K562 (cell line): ENCODE results near the gene DOK3. TPM values are rescaled to one million over a fixed set of nuclear protein-coding genes. Genes with fewer than 3 reads are reported as not detected.

Experiments
- ATF7 ChIP-seq: fragments of 450-650 bp; IDR thresholded peaks from 2 replicates; pipeline ENCODE4 v1.7.1; 2014; ENCODE audit warnings: mild to moderate bottlenecking, moderate library complexity
- CXXC5 ChIP-seq: fragments of 250-450 bp; sonication (Bioruptor Pico); IDR thresholded peaks from 2 replicates; pipeline ENCODE4 v1.8.0; 2022; ENCODE audit warnings: inconsistent platforms, mild to moderate bottlenecking, moderate library complexity
- HDAC1 ChIP-seq, 2 experiments: fragments of 450-650 bp; IDR thresholded peaks; 2 replicates each; pipeline ENCODE4 v1.6.1; 2016 to 2017; ENCODE audit warnings: inconsistent platforms in 1 of 2, mild to moderate bottlenecking in 1 of 2, moderate library complexity in 1 of 2
- HDGF ChIP-seq: fragments of 450-650 bp; IDR thresholded peaks from 2 replicates; pipeline ENCODE4 v1.6.1; 2016
- KHSRP ChIP-seq: fragments of 450-650 bp; IDR thresholded peaks from 2 replicates; pipeline ENCODE4 v1.6.1; 2017
- MCM7 ChIP-seq, 2 experiments: fragments of 450-650 bp; IDR thresholded peaks; 2 replicates each; pipeline ENCODE4 v1.6.1; 2016 to 2018
- MGA ChIP-seq: fragments of 450-650 bp; IDR thresholded peaks from 2 replicates; pipeline ENCODE4 v1.6.1; 2016; ENCODE audit warnings: mild to moderate bottlenecking, moderate library complexity
- NR0B1 ChIP-seq: fragments of 450-650 bp; IDR thresholded peaks from one replicate; pipeline ENCODE4 v1.6.1; 2018; ENCODE audit warnings: mild to moderate bottlenecking, moderate library complexity; ENCODE audit not compliant: partially characterized antibody
- POLR2H ChIP-seq: IDR thresholded peaks from 2 replicates; pipeline ENCODE4 v1.6.1; 2016; ENCODE audit warnings: missing genetic modification characterization, low read depth, mild to moderate bottlenecking, control low read depth, missing compliant biosample characterization, moderate library complexity
- THAP7 ChIP-seq: fragments of 250-450 bp; sonication (Bioruptor Pico); IDR thresholded peaks from 2 replicates; pipeline ENCODE4 v1.5.0; 2021
- XRCC3 ChIP-seq: fragments of 450-650 bp; IDR thresholded peaks from 2 replicates; pipeline ENCODE4 v1.6.1; 2017; ENCODE audit warnings: mild to moderate bottlenecking, moderate library complexity
- ZBTB2 ChIP-seq: fragments of 450-650 bp; IDR thresholded peaks from 2 replicates; pipeline ENCODE4 v1.6.1; 2016; ENCODE audit warnings: antibody characterized with exemption
- ZNF239 ChIP-seq: fragments of 250-450 bp; sonication (Bioruptor Pico); IDR thresholded peaks from 2 replicates; pipeline ENCODE4 v1.4.0; 2020; ENCODE audit warnings: mild to moderate bottlenecking
- ZNF324 ChIP-seq: fragments of 250-450 bp; sonication (Bioruptor Pico); IDR thresholded peaks from 2 replicates; pipeline ENCODE4 v1.4.0; 2020; ENCODE audit warnings: mild to moderate bottlenecking
- ZNF431 ChIP-seq: sonication (generic); formaldehyde crosslinking; IDR thresholded peaks from 2 replicates; pipeline ENCODE4 v1.8.0; 2022; ENCODE audit warnings: mild to moderate bottlenecking, missing genetic modification reagents
- ZNF778 ChIP-seq: fragments of 450-650 bp; formaldehyde crosslinking; IDR thresholded peaks from 2 replicates; pipeline ENCODE4 v1.4.0; 2020; ENCODE audit warnings: mild to moderate bottlenecking, moderate library complexity
- polyA plus RNA-seq, 8 experiments: library from polyadenylated mRNA; depleted of rRNA in 4 of 8; stranded (reverse) in 5 of 8; unstranded in 3 of 8; fragments of >200 nt; fragmentation: Nextera tagmentation in 2 of 8; fragmentation: Illumina TruSeq in 1 of 8; extraction: Ambion mirVana in 2 of 8; extraction: Trizol in 1 of 8; gene quantifications; 2 replicates each; pipeline versions ENCODE4 v1.2.1 to v1.2.3, GENCODE V29; 2011 to 2014; ENCODE audit warnings: inconsistent platforms in 1 of 8, missing spikeins in 1 of 8
- total RNA-seq, 7 experiments: library from RNA; depleted of rRNA in 6 of 7; stranded (reverse); fragments of >200 nt in 6 of 7; fragmentation: Illumina TruSeq in 2 of 7; extraction: Trizol in 2 of 7; gene quantifications; 2 replicates each; pipeline versions ENCODE4 v1.2.1 to v1.2.3, GENCODE V29; 2011 to 2021; ENCODE audit warnings: low replicate concordance in 1 of 7

Gene DOK3
- total and polyA plus RNA-seq, 9 of the 15 experiments (the other 6 are each of a cell fraction or from before 2014, with no cell fraction given), result 1.3 to 23.0 (median 8.0) TPM

GRCh38 chr5:177474002-177474476, 35.6 kb downstream of the DOK3 start (continued):
- TF ChIP-seq HDAC1 (IDR thresholded peaks at IDR 0.05), result peak in 1 of 2 experiments; percentile 49; a peak in 1 of 4 replicates
- TF ChIP-seq ZNF431 (CRISPR knock-in tag), result no peak
- TF ChIP-seq ZNF778 (CRISPR knock-in tag), result no peak
- no peak for TF ChIP-seq CXXC5 (CRISPR knock-in tag)
- no peak for TF ChIP-seq POLR2H (tag)
- peak; percentile 81 for TF ChIP-seq MGA
- TF ChIP-seq MCM7 (IDR thresholded peaks at IDR 0.05), result no peak
- TF ChIP-seq KHSRP, result no peak
- no peak for TF ChIP-seq NR0B1
- 0 out of 2 replicates have a peak, but pooled peaks have one; percentile 53 for TF ChIP-seq HDGF
- no peak for TF ChIP-seq ZNF239 (CRISPR knock-in tag)
- no peak for TF ChIP-seq THAP7 (CRISPR knock-in tag)
- no peak for TF ChIP-seq ZNF324 (CRISPR knock-in tag)
- TF ChIP-seq ATF7, result no peak
- no peak for TF ChIP-seq XRCC3
- 0 out of 2 replicates have a peak, but pooled peaks have one; percentile 34 for TF ChIP-seq ZBTB2
